H1 (cell line): ENCODE results near the gene TBX4. TPM values are rescaled to one million over a fixed set of nuclear protein-coding genes. Genes with fewer than 3 reads are reported as not detected.

ENCODE experiments used
- CTCF ChIP-seq, 3 experiments: IDR thresholded peaks; 1 replicate in 2 of 3; 2 replicates in 1 of 3; pipeline versions ENCODE4 v1.5.1 to v1.6.1; 2011; ENCODE audit warnings: low read length in 3 of 3, mild to moderate bottlenecking in 3 of 3, inconsistent platforms in 2 of 3, low read depth in 1 of 3, moderate library complexity in 1 of 3; ENCODE audit not compliant: insufficient read depth in 1 of 3; ENCODE audit errors: control extremely low read depth in 1 of 3
- GABPA ChIP-seq: IDR thresholded peaks from 2 replicates; pipeline ENCODE4 v1.6.1; 2011; ENCODE audit warnings: mild to moderate bottlenecking, low read length, moderate library complexity, borderline replicate concordance; ENCODE audit not compliant: insufficient read depth
- SRF ChIP-seq: IDR thresholded peaks from 2 replicates; pipeline ENCODE4 v1.6.1; 2011; ENCODE audit warnings: mild to moderate bottlenecking, low read depth, low read length, moderate library complexity
- TCF12 ChIP-seq: IDR thresholded peaks from 2 replicates; pipeline ENCODE4 v1.6.1; 2011; ENCODE audit warnings: low read depth, mild to moderate bottlenecking, low read length
- polyA plus RNA-seq, 7 experiments: library from polyadenylated mRNA; depleted of rRNA in 3 of 7; stranded (reverse) in 5 of 7; unstranded in 2 of 7; fragments of >200 nt in 5 of 7; fragments of 200-250 nt in 2 of 7; gene quantifications; 1 replicate in 5 of 7; 2 replicates in 1 of 7; 4 replicates in 1 of 7; pipeline versions ENCODE4 v1.2.1 to v1.2.3, GENCODE V29; 2011 to 2013; ENCODE audit warnings: missing spikeins in 2 of 7, mixed read lengths in 2 of 7
- total RNA-seq: library from RNA; stranded (reverse); fragmentation: NEBNext Ultra II Directional; extraction: Animal tissue kit (Norgen Biotek cat#: 25700); gene quantifications from 2 replicates; pipeline ENCODE4 v1.2.1, GENCODE V29; 2021

Gene TBX4
- total and polyA plus RNA-seq, 2 of the 8 experiments (the other 6 are each of a cell fraction or from before 2014, with no cell fraction given), result 0.02 TPM; not detected in 1

- TF ChIP-seq CTCF (IDR thresholded peaks at IDR 0.05; ENCODE audit: control extremely low read depth in 1 of 3, insufficient read depth in 1 of 3, low read depth in 1 of 3, low read length in 3 of 3) (no peak), SRF (no peak), TCF12 (no peak), GABPA (no peak)
- TF ChIP-seq, all 59 proteins: peak for 0
These were observed 30.2 kb downstream of the TBX4 start (continued) for GRCh38 chr17:61482467-61482866.
